Spleen (tissue), 11 donors: ENCODE measurements around the gene STARD13. TPM values are rescaled to one million over a fixed set of nuclear protein-coding genes. Genes with fewer than 3 reads are reported as not detected.

Experiments used
- DNase-seq: peaks from one replicate; pipeline ENCODE4 v3.0.0-alpha.2; 2020
- H3K27ac ChIP-seq, 8 donors: fragments of 200-600 bp; sonication (generic) in 7 of 8; 1 replicate in 4 of 8; 2 replicates in 4 of 8; pipeline versions ENCODE4 v1.5.0 to v1.8.0; 2016 to 2021; ENCODE audit warnings: inconsistent platforms in 4 of 8, mild to moderate bottlenecking in 4 of 8, moderate library complexity in 1 of 8
- H3K27me3 ChIP-seq, 7 donors: fragments of 200-600 bp; sonication (generic) in 6 of 7; replicated peaks in 1 of 7; 1 replicate in 4 of 7; 2 replicates in 3 of 7; pipeline versions ENCODE4 v1.5.0 to v1.8.0; 2016 to 2021; ENCODE audit warnings: inconsistent platforms in 3 of 7, mild to moderate bottlenecking in 1 of 7
- H3K36me3 ChIP-seq, 6 donors: fragments of 200-600 bp; sonication (generic) in 5 of 6; 1 replicate in 4 of 6; 2 replicates in 2 of 6; pipeline versions ENCODE4 v1.5.0 to v1.8.0; 2016 to 2021; ENCODE audit warnings: inconsistent platforms in 2 of 6
- H3K4me1 ChIP-seq, 6 donors: fragments of 200-600 bp; sonication (generic) in 5 of 6; 1 replicate in 3 of 6; 2 replicates in 3 of 6; pipeline versions ENCODE4 v1.5.0 to v1.8.0; 2016 to 2021; ENCODE audit warnings: inconsistent platforms in 3 of 6
- H3K4me3 ChIP-seq, 8 donors: fragments of 200-600 bp; sonication (generic) in 7 of 8; 1 replicate in 4 of 8; 2 replicates in 4 of 8; pipeline versions ENCODE4 v1.5.0 to v1.8.0; 2016 to 2021; ENCODE audit warnings: inconsistent platforms in 4 of 8, mild to moderate bottlenecking in 4 of 8, moderate library complexity in 2 of 8
- H3K9me3 ChIP-seq, 8 donors: fragments of 200-600 bp; sonication (generic) in 7 of 8; 1 replicate in 4 of 8; 2 replicates in 4 of 8; pipeline versions ENCODE4 v1.5.0 to v1.8.0; 2016 to 2021; ENCODE audit warnings: inconsistent platforms in 4 of 8
- POLR2A ChIP-seq, 3 donors: fragments of 450-650 bp; IDR thresholded peaks; one replicate each; pipeline ENCODE4 v1.5.1; 2017; ENCODE audit warnings: antibody characterized with exemption in 3 of 3, mild to moderate bottlenecking in 1 of 3
- POLR2AphosphoS5 ChIP-seq, 3 donors: sonication (generic); formaldehyde crosslinking; IDR thresholded peaks; one replicate each; pipeline ENCODE4 v1.5.1; 2017; ENCODE audit warnings: antibody characterized with exemption in 3 of 3
- WGBS, 5 donors: extraction: QIAGEN DNeasy Blood & Tissue Kit in 3 of 5; methylation state at CpG; one replicate each; pipeline versions ENCODE4 v1.1.5 to v1.1.7; 2013 to 2018; 5-methylcytosine and 5-hydroxymethylcytosine counted together
- intact Hi-C: fragments of 100-400 bp; cut with DNase I; formaldehyde crosslinking; loops from one replicate; pipeline ENCODE4 v1.15.0; 2023; ENCODE audit warnings: low total_unique reads
- polyA plus RNA-seq, 3 donors: library from polyadenylated mRNA; stranded (reverse); fragments of 200-250 nt; gene quantifications; one replicate each; pipeline ENCODE4 v1.2.1, GENCODE V29; 2013
- total RNA-seq, 7 donors: library from RNA; depleted of rRNA in 3 of 7; stranded (reverse); fragments of >200 nt in 3 of 7; fragmentation: NEBNext Ultra II Directional in 4 of 7; extraction: Animal tissue kit (Norgen Biotek cat#: 25700) in 4 of 7; gene quantifications; one replicate each; pipeline versions ENCODE4 v1.1.0 to v1.2.1, GENCODE V29; 2016 to 2021
- TF ChIP-seq, protein P1 (sequence below), 11 experiments: fragments of 200-600 bp in 7 of 11; fragments of 450-650 bp in 4 of 11; sonication (generic) in 4 of 11; IDR thresholded peaks in 8 of 11; conservative IDR thresholded peaks in 3 of 11; 1 replicate in 7 of 11; 2 replicates in 4 of 11; pipeline versions ENCODE4 v1.4.0 to v1.8.0; 2016 to 2021; ENCODE audit warnings: antibody characterized with exemption in 11 of 11, inconsistent platforms in 4 of 11, mild to moderate bottlenecking in 1 of 11
- donor health status: healthy with polysubstance abuse.
- donor health status: DM: no; HTN: no; CAD: no; lungs with moderate emphysema.
- donor health status: DM: no; HTN: no; CAD: no.
- donor health status: Bipolar disorder and iron deficiency.
- donor health status: healthy.
- donor health status: DM: no; HTN: no; CAD: no.
- donor health status: DM: yes; HTN: yes; CAD: no.

The STARD13 gene
- total and polyA plus RNA-seq, 10 donors = 1.4 to 58.1 (median 26.7) TPM

DNA sequence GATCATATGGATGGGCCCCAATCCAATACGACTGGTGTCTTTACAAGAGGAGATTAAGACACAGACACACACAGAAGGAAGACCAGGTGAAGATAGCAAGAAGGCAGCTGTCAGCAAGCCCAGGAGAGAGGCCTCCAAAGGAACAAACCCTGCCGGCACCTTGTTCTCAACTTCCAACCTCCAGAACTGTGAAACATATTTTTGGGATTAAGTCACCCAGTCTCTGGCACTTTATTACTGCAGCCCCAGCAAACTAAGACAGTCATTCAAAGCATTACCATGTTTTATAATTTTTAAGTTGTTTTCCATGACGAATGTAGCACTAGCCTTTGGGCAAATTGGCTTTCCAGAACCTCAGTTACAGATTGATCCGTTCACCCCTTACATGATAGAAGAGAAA lies 11.3 kb downstream of the STARD13 start:
- H3K27me3 ChIP-seq = no peaks in the 10 kb centered on the region
- intact Hi-C loops = no loop called here
- no peaks in the 10 kb centered on the region for H3K9me3 ChIP-seq
- H3K4me3 ChIP-seq = no peak overlapping the region
- H3K27ac ChIP-seq = no peak overlapping the region
- 84 to 99% (median 94%) methylated on average over 4 of the region's 4 CpGs for WGBS, 5 donors
- TF ChIP-seq, protein P1, sequence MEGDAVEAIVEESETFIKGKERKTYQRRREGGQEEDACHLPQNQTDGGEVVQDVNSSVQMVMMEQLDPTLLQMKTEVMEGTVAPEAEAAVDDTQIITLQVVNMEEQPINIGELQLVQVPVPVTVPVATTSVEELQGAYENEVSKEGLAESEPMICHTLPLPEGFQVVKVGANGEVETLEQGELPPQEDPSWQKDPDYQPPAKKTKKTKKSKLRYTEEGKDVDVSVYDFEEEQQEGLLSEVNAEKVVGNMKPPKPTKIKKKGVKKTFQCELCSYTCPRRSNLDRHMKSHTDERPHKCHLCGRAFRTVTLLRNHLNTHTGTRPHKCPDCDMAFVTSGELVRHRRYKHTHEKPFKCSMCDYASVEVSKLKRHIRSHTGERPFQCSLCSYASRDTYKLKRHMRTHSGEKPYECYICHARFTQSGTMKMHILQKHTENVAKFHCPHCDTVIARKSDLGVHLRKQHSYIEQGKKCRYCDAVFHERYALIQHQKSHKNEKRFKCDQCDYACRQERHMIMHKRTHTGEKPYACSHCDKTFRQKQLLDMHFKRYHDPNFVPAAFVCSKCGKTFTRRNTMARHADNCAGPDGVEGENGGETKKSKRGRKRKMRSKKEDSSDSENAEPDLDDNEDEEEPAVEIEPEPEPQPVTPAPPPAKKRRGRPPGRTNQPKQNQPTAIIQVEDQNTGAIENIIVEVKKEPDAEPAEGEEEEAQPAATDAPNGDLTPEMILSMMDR (IDR thresholded peaks at IDR 0.05 in 8 of 11, conservative IDR thresholded peaks at IDR 0.05 in 3 of 11) = no peak
- TF ChIP-seq POLR2A (IDR thresholded peaks at IDR 0.05) = no peak
- TF ChIP-seq POLR2AphosphoS5 (IDR thresholded peaks at IDR 0.05) = no peak
- no peak for DNase-seq
- peaks cover 0 to 29% (median 2%) of the 10 kb centered on the region in 6 donors for H3K4me1 ChIP-seq
- no peaks in the 10 kb centered on the region for H3K36me3 ChIP-seq

DNA sequence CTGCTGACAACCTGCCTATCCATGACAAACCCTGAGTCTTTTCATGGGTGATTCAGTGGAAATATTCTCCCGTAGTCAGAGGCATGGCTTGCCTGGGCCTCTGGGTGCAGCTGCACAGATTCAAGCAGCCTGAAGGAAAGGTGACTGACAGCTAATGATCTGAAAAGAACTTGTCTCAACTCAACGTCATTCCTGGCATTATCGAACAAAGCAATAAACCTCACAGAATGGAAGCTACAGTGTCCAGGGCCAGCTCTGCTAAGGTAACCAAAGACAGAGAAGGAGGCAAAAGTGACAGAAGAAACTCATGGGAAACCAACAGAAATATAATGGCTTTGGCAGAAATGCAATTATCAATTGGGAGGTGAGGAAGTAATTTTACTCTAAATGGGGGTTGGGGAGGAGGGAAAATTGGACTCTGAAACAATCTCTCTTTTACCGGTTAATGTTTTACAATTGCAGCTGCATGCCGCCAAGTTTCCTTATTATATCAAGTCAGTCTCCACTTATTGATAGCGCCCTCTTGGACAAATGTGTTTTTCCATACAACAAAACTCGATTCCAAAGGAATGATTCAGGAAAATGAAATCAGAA lies 12.9 kb downstream of the STARD13 start:
- intact Hi-C loops = no loop called here
- WGBS, 5 donors = 83 to 90% (median 86%) methylated on average over 7 of the region's 7 CpGs
- peaks cover 0 to 29% (median 2%) of the 10 kb centered on the region in 6 donors for H3K4me1 ChIP-seq

DNA sequence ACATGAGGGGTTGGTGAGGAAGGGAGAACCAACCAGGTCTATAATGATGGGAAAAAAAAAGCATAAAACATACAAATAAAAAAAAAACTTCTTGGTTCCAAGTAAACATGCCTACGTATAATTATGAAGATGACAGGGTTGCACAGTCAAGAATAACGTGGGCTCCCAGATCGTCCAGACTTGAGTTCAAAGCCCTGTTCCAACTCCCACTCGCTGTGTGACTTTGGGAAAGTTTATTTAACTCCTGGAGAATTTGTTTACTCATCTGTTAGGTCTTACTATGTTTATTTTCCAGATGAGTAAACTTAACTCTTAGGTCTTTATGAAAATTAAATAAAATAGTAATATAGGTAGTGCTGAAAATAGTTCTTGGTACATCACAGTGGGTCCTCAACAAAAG lies 13.8 kb downstream of the STARD13 start:
- 76 to 93% (median 87%) methylated on average over 4 of the region's 4 CpGs for WGBS, 5 donors
- no peak overlapping the region for H3K27ac ChIP-seq
- peaks cover 0 to 26% (median 2%) of the 10 kb centered on the region in 6 donors for H3K4me1 ChIP-seq
- no peaks in the 10 kb centered on the region for H3K27me3 ChIP-seq
- no peak for DNase-seq
- H3K4me3 ChIP-seq = no peak overlapping the region
- H3K9me3 ChIP-seq = no peaks in the 10 kb centered on the region
- TF ChIP-seq POLR2AphosphoS5 (IDR thresholded peaks at IDR 0.05) = no peak
- TF ChIP-seq POLR2A (IDR thresholded peaks at IDR 0.05) = no peak
- TF ChIP-seq, protein P1 (IDR thresholded peaks at IDR 0.05 in 8 of 11, conservative IDR thresholded peaks at IDR 0.05 in 3 of 11) = no peak
- intact Hi-C loops = no loop called here
- no peaks in the 10 kb centered on the region for H3K36me3 ChIP-seq

More for the DNA sequence above, 12.9 kb downstream of the STARD13 start:
- Histone ChIP-seq H3K27ac (no peak overlapping the region), H3K27me3 (no peaks in the 10 kb centered on the region), H3K36me3 (no peaks in the 10 kb centered on the region), H3K9me3 (no peaks in the 10 kb centered on the region), H3K4me3 (no peak overlapping the region)
- no peak for DNase-seq
- TF ChIP-seq POLR2A (IDR thresholded peaks at IDR 0.05) = no peak
- TF ChIP-seq, protein P1 (IDR thresholded peaks at IDR 0.05 in 8 of 11, conservative IDR thresholded peaks at IDR 0.05 in 3 of 11) = no peak
- no peak for TF ChIP-seq POLR2AphosphoS5 (IDR thresholded peaks at IDR 0.05)

DNA sequence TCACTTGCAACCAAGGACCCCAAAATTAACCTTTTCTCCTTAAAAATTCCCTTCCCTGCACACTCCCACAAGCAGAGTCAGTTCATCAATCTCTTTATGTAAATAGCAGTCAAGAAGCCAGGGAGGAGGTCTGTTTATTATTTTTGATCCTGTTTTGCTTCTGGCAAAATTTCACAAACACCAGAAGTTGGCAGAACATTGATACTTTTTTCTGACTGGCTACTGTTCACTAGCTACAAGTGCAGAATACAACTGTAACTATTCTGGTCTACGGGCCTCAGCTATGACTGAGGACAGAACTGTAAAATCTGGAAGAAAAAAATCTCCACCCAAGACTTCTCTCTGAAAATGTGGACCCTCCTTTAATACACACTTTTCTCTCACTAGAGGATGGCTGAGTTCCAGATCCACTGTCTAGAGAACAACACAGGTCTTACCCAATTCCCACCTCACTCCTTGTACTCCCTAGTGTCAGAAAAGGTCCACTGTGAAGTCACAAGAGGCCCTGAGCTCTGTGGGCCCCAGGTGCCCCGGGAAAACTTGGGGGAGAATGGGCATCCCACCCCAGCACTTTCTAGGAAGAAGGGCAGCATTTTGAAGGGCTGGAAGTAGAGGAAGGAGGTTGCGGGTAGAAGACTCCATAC lies 14.5 kb downstream of the STARD13 start:
- no peaks in the 10 kb centered on the region for H3K27me3 ChIP-seq
- H3K4me1 ChIP-seq = peaks cover 0 to 18% (median 0%) of the 10 kb centered on the region in 6 donors
- TF ChIP-seq, protein P1 (IDR thresholded peaks at IDR 0.05 in 8 of 11, conservative IDR thresholded peaks at IDR 0.05 in 3 of 11) = no peak
- TF ChIP-seq POLR2A (IDR thresholded peaks at IDR 0.05) (no peak), POLR2AphosphoS5 (IDR thresholded peaks at IDR 0.05) (no peak)
- 59 to 84% (median 69%) methylated on average over 3 of the region's 3 CpGs for WGBS, 5 donors
- intact Hi-C loops = no loop called here
- peak overlapping the region in 2 of 8 donors; percentile 0 to 7 for H3K27ac ChIP-seq
- no peaks in the 10 kb centered on the region for H3K9me3 ChIP-seq
- H3K36me3 ChIP-seq = no peaks in the 10 kb centered on the region
- no peak for DNase-seq
- H3K4me3 ChIP-seq = no peak overlapping the region
